ENCODE results near the gene STUB1.
"Not testable (repeated sequence)": the region's sequence is repeated elsewhere in the genome, so short reads cannot be mapped to it uniquely, and the experiment has no call there.

Gene STUB1

DNA sequence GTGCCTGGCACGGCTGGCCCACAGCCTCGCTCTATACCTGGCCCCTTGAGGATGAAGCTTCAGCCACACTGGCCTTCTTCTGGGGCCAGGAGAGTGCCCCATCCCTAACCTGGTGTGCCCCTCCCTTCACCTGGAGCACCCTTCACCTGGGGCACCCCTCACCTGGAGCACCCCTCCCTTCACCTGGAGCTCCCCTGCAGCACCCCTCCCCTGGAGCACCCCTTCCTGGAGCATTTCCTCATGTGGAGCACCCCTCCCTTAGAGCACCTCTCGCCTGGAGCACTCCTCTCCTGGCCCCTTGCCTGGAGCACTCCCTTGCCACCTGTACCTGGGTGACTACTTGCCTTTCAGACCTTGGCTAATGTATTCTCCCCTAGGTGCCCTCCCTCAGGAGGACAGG, 27.8 kb downstream of the STUB1 start:
- DNase-seq = no peak
- no peak overlapping the region for H3K27ac Mint-ChIP-seq
- peaks cover 53 to 78% of the 10 kb centered on the region in 2 donors for H3K27me3 Mint-ChIP-seq
- H3K36me3 Mint-ChIP-seq = no peaks in the 10 kb centered on the region
- H3K4me1 Mint-ChIP-seq = peaks cover 4 to 11% of the 10 kb centered on the region in 2 donors
- H3K4me3 Mint-ChIP-seq = no peak overlapping the region
- ATAC-seq (replicated peaks) = no peak
- no peaks in the 10 kb centered on the region for H3K9me3 Mint-ChIP-seq

DNA sequence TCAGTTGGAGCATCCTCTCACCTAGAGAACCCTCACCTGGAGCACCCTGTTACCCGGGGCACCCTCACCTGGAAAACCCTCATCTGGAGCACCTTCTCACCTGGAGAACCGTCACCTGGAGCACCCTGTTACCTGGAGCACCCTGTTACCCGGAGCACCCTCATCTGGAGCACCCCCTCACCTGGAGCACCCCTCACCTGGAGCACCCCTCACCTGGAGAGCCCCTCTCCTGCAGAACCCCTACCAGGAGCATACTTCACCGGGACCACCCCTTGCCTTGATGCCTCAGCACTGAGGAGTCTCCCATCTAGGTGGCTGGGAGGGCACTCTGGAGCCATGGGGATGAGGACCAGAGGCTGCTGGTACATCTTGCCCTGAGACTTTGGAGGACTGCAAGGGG, 28.7 kb downstream of the STUB1 start:
- Mint-ChIP-seq H3K27ac (no peak overlapping the region), H3K9me3 (no peaks in the 10 kb centered on the region), H3K27me3 (peaks cover 49 to 72% of the 10 kb centered on the region in 2 donors), H3K4me3 (no peak overlapping the region), H3K36me3 (no peaks in the 10 kb centered on the region), H3K4me1 (peaks cover 4 to 11% of the 10 kb centered on the region in 2 donors)
- DNase-seq (no peak), ATAC-seq (replicated peaks) (no peak)

DNA sequence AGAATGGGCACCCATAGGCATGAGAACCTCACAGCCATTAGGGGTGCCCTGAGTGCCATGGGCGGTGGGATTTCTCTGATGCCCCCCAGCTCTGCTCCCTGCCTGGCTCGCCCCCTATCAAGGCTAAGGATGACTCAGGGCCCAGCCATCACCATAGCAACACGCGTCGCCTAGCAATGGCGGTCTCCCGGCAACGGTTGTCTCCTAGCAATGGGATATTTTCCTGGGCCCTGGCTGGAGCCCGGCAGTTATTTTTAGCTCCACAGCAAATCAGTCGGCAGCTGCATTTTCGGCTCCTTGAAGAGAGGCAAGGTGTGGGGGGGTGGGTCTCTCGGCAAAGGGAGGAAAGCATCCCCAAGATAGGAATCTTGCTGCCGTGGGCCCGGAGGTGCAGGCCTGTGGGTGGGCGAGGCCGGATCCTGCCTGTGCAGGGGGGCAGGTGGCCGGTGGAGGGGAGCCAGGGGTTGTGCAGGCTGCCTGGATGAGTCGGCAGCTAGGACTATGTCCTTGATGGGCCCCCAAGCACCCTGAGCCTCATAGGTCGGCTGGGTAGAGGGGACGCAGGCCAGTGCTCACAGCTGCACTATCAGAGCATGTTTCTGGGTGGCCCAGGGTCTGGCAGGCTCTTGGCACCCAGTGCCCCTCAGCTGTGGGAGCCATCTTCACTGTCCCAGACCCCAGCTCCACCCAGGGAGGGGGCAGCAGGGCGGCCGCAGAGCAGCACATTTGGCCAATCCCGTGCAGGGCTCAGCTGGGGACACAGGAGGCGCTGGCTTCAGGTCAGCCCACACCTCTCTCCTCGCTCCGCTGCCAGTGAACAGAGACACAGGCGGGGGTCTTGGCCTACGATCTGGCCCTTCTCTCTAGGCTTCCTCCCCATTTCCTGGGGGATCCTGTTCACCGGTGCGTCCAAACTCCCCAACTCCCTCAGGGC, 29.6 kb downstream of the STUB1 start:
- Mint-ChIP-seq H3K36me3 (no peaks in the 10 kb centered on the region), H3K27me3 (peaks cover 52 to 71% of the 10 kb centered on the region in 2 donors), H3K4me3 (no peak overlapping the region), H3K27ac (no peak overlapping the region), H3K9me3 (no peaks in the 10 kb centered on the region), H3K4me1 (peaks cover 2 to 18% of the 10 kb centered on the region in 2 donors)
- no peak for DNase-seq
- ATAC-seq (replicated peaks) = no peak

DNA sequence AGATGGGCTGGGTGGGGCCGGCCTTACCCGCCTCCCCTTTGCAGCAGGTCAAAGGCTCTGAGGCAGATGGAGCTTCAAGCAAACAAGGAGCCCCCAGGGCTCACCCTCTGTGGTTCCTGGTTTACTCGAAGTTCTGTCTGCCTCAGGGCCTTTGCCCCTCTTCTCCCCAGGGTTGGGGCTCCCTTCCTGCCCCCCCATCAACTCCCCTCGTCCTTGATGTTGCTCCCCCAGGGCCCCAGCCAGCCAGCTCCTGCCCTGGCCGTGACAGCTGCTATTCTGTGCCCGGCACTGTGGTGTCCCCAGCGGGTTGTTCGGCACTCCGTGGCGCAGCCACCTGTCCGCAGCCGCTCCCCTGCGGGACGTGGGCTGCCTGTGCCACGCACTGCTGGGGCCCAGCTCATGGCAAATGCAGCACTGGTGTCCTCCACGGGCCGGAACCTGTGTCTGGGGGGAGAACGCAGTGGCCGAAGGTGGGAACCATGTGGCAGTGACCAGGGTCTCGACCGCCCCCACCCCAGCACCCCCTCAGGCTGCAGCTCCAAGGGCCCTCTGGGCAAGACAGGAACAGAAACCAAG, 30.4 kb downstream of the STUB1 start:
- H3K27me3 Mint-ChIP-seq = peaks cover 52 to 71% of the 10 kb centered on the region in 2 donors
- peaks cover 2 to 18% of the 10 kb centered on the region in 2 donors for H3K4me1 Mint-ChIP-seq
- ATAC-seq (replicated peaks) = no peak
- H3K4me3 Mint-ChIP-seq = no peak overlapping the region
- no peak for DNase-seq
- H3K36me3 Mint-ChIP-seq = no peaks in the 10 kb centered on the region
- no peak overlapping the region for H3K27ac Mint-ChIP-seq
- H3K9me3 Mint-ChIP-seq = no peaks in the 10 kb centered on the region

GRCh38 chr16:711084-711483, 30.9 kb downstream of the STUB1 start:
- Mint-ChIP-seq H3K36me3 (no peaks in the 10 kb centered on the region), H3K27ac (no peak overlapping the region), H3K27me3 (peaks cover 52 to 73% of the 10 kb centered on the region in 2 donors), H3K4me3 (no peak overlapping the region), H3K9me3 (no peaks in the 10 kb centered on the region), H3K4me1 (peaks cover 4 to 20% of the 10 kb centered on the region in 2 donors)
- no peak for DNase-seq
- ATAC-seq (replicated peaks) = no peak

GRCh38 chr16:711548-712320, 31.5 kb downstream of the STUB1 start:
- peaks cover 50 to 73% of the 10 kb centered on the region in 2 donors for H3K27me3 Mint-ChIP-seq
- H3K36me3 Mint-ChIP-seq = no peaks in the 10 kb centered on the region
- H3K4me3 Mint-ChIP-seq = no peak overlapping the region
- peaks cover 5 to 19% of the 10 kb centered on the region in 2 donors for H3K4me1 Mint-ChIP-seq
- no peak overlapping the region for H3K27ac Mint-ChIP-seq
- ATAC-seq (replicated peaks) = peak; percentile 73 to 74
- DNase-seq = peak; percentile 63
- H3K9me3 Mint-ChIP-seq = no peaks in the 10 kb centered on the region

DNA sequence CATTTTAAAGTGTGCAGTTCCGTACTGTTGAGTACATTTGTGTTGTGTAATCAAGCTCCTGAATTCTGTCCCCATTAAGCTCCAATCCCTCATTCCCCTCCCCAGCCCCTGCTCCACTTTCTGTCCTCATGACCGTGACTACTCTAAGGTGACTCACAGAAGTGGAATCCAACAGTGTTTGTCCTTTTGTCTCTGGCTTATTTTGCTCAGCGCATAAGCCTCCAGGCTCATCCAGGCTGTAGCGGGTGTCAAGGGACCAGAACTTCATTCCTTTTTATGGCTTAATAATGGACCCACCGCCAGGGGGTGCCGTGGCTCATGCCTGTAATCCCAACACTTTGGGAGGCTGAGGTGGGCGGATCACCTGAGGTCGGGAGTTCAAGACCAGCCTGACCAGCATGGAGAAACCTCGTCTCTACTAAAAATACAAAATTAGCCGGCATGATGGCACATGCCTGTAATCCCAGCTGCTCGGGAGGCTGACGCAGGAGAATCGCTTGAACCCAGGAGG, 32.6 kb downstream of the STUB1 start:
- not testable (repeated sequence) for ATAC-seq (replicated peaks); H3K27ac Mint-ChIP-seq; H3K9me3 Mint-ChIP-seq; H3K36me3 Mint-ChIP-seq; H3K4me3 Mint-ChIP-seq
- DNase-seq = peak; percentile 38
- peaks cover 5 to 17% of the 10 kb centered on the region in 2 donors for H3K4me1 Mint-ChIP-seq
- H3K27me3 Mint-ChIP-seq = peaks cover 41 to 62% of the 10 kb centered on the region in 2 donors

- DNase-seq = no peak
- no peak for ATAC-seq (replicated peaks)
- Mint-ChIP-seq H3K4me3 (no peak overlapping the region), H3K4me1 (peaks cover 7 to 19% of the 10 kb centered on the region in 2 donors), H3K27me3 (peaks cover 29 to 50% of the 10 kb centered on the region in 2 donors), H3K27ac (no peak overlapping the region), H3K9me3 (no peaks in the 10 kb centered on the region), H3K36me3 (no peaks in the 10 kb centered on the region)
Observed at GRCh38 chr16:714079-714478, 33.9 kb downstream of the STUB1 start.

DNA sequence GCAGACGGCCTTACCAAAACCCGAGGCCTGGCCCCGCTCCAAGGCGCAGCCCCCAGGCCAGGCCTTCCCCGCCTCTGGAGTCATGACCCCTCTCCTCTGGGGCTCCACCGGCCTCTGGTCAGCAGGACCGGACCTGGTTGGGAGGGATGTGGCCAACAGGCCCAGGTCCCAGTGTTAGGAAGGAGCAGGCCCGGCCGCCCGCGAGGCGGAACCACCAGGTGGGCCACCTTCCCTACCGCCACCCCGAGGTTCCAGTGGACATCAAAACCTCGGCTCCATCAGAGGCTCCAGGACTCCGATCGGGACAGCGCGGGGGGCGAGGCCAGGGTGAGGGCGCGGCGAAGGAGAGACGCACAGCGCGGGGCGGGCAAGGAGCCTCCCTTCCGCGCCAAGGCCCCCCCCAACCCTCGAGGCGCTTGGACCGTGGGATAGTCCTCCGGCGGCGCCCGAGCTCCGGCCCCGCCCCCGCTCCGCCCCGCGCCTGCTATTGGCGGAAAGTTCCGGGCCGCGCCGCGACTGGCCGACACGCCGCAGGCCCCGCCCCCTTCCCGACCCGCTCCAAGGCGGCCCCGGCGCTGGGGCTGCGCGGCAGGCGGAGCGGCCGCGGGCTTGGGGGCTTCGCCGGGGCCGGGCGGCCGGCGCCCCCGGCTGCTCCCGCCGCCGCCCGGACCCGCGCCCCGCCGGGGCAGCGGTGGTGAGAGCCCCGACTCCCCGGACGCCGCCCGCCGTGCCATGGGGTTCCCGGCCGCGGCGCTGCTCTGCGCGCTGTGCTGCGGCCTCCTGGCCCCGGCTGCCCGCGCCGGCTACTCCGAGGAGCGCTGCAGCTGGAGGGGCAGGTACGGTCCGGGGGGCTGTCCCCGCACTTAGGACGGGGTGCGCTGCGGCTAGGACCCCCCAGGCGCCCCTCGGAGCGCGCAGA, 34.6 kb downstream of the STUB1 start, which contains the start of gene METRN:
Gene METRN (plus strand): TSS at position 561 of the 919 bp plus-strand sequence. CDS start 172 bp downstream, at position 733.
- DNase-seq = peak; percentile 74
- H3K27me3 Mint-ChIP-seq = peaks cover 22 to 42% of the 10 kb centered on the region in 2 donors
- H3K27ac Mint-ChIP-seq = peak within 1 kb of the TSS; percentile 37

GRCh38 chr16:715477-716199, 35.4 kb downstream of the STUB1 start:
- no peak for DNase-seq
- Mint-ChIP-seq H3K4me3 (peak overlapping the region; percentile 59 to 72), H3K27me3 (peaks cover 15 to 36% of the 10 kb centered on the region in 2 donors), H3K36me3 (no peaks in the 10 kb centered on the region), H3K27ac (peak overlapping the region; percentile 37), H3K4me1 (peaks cover 15 to 35% of the 10 kb centered on the region in 2 donors), H3K9me3 (no peaks in the 10 kb centered on the region)
- ATAC-seq (replicated peaks) = peak; percentile 7 to 12

More for the DNA sequence above, 34.6 kb downstream of the STUB1 start, which contains the start of gene METRN:
- H3K9me3 Mint-ChIP-seq = no peaks in the 10 kb centered on the region
- peak; percentile 83 to 88 for ATAC-seq (replicated peaks)
- H3K4me3 Mint-ChIP-seq = peak within 1 kb of the TSS; percentile 59 to 72
- H3K4me1 Mint-ChIP-seq = peaks cover 9 to 27% of the 10 kb centered on the region in 2 donors
- no peaks in the 10 kb centered on the region for H3K36me3 Mint-ChIP-seq

DNA sequence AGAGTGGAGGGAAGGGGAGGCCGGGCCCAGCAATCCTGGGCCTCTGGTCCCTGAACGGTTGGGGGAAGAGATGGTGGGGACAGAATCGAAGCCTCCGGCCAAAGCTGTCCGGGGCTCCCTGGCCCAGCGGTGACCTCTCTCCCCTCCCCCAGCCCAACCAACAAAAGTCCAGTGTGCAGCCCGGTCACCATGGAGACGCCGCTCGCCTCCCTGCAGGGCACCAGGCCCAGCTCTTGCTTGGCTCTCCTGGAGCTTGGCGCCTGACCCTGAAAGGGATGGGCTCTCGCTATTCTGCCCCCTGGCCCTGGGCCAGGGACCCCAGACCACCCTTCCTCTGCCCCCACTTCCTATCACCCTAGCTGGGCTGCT, 36.0 kb downstream of the STUB1 start:
- Mint-ChIP-seq H3K4me3 (peak overlapping the region; percentile 59 to 72), H3K9me3 (no peaks in the 10 kb centered on the region), H3K4me1 (peaks cover 15 to 35% of the 10 kb centered on the region in 2 donors), H3K27me3 (peaks cover 14 to 30% of the 10 kb centered on the region in 2 donors), H3K27ac (peak overlapping the region; percentile 66), H3K36me3 (no peaks in the 10 kb centered on the region)
- ATAC-seq (replicated peaks) = no peak
- no peak for DNase-seq

- DNase-seq (no peak), ATAC-seq (replicated peaks) (no peak)
- no peaks in the 10 kb centered on the region for H3K36me3 Mint-ChIP-seq
- H3K27ac Mint-ChIP-seq = no peak overlapping the region
- no peak overlapping the region for H3K4me3 Mint-ChIP-seq
- H3K9me3 Mint-ChIP-seq = no peaks in the 10 kb centered on the region
- H3K27me3 Mint-ChIP-seq = peaks cover 14 to 24% of the 10 kb centered on the region in 2 donors
- H3K4me1 Mint-ChIP-seq = peaks cover 15 to 37% of the 10 kb centered on the region in 2 donors
Observed at GRCh38 chr16:716768-717325, 36.6 kb downstream of the STUB1 start.
